CD4-positive, alpha-beta T cell (primary cell): ENCODE data around the gene KCNMB2. TPM values are rescaled to one million over a fixed set of nuclear protein-coding genes. Genes with fewer than 3 reads are reported as not detected.

Experiments used
- ATAC-seq: fragments of 200-7000 bp; cut with Tn5 transposase; one replicate; pipeline ENCODE4 v1.10.0; 2022; ENCODE audit warnings: mild to moderate bottlenecking; ENCODE audit not compliant: poor library complexity
- CTCF ChIA-PET: fragments of 350-600 bp; sonication (Branson Sonifier 250); formaldehyde crosslinking; loops from one replicate; lab custom pipeline; 2021; ENCODE audit warnings: antibody characterized with exemption, inconsistent platforms; lab: Charles Lee
- POLR2A ChIA-PET: fragments of 350-600 bp; sonication (Branson Sonifier 250); formaldehyde crosslinking; loops from one replicate; lab custom pipeline; 2021; ENCODE audit warnings: antibody characterized with exemption, inconsistent platforms; lab: Charles Lee
- DNase-seq, 14 experiments: peaks; one replicate each; pipeline ENCODE4 v3.0.0-alpha.2; 2013 to 2020; ENCODE audit warnings: mixed read lengths in 2 of 14
- H3K27ac ChIP-seq, 2 donors: one replicate each; pipeline versions ENCODE4 v1.5.1 to v1.7.0; 2013; ENCODE audit warnings: low read length in 2 of 2, low read depth in 1 of 2, mild to moderate bottlenecking in 1 of 2
- H3K27me3 ChIP-seq, 2 experiments: 1 replicate in 1 of 2; 2 replicates in 1 of 2; pipeline versions ENCODE4 v1.6.1 to v1.7.0; 2013; ENCODE audit warnings: low read length in 2 of 2, control low read depth in 1 of 2, mild to moderate bottlenecking in 1 of 2, moderate library complexity in 1 of 2; ENCODE audit not compliant: insufficient read depth in 2 of 2, control insufficient read depth in 1 of 2
- H3K36me3 ChIP-seq: one replicate; pipeline ENCODE4 v1.6.1; 2013; ENCODE audit warnings: low read length, control low read depth; ENCODE audit not compliant: insufficient read depth
- H3K4me1 ChIP-seq: one replicate; pipeline ENCODE4 v1.6.1; 2013; ENCODE audit warnings: low read length, control low read depth; ENCODE audit not compliant: insufficient read depth
- H3K4me3 ChIP-seq: one replicate; pipeline ENCODE4 v1.5.1; 2013; ENCODE audit warnings: mild to moderate bottlenecking, low read length, moderate library complexity
- H3K9me3 ChIP-seq, 2 experiments: 1 replicate in 1 of 2; 2 replicates in 1 of 2; pipeline versions ENCODE4 v1.6.1 to v1.7.0; 2013; ENCODE audit warnings: low read length in 2 of 2, mild to moderate bottlenecking in 2 of 2, control low read depth in 1 of 2, moderate library complexity in 1 of 2; ENCODE audit not compliant: control insufficient read depth in 1 of 2, insufficient read depth in 1 of 2
- H3K27ac Mint-ChIP-seq: one replicate; pipeline ENCODE4 v1.8.0; 2020; ENCODE audit warnings: mixed read lengths
- H3K27me3 Mint-ChIP-seq: one replicate; pipeline ENCODE4 v1.8.0; 2021; ENCODE audit warnings: mixed read lengths
- H3K36me3 Mint-ChIP-seq: one replicate; pipeline ENCODE4 v1.8.0; 2021; ENCODE audit warnings: low read depth, mixed read lengths
- H3K4me1 Mint-ChIP-seq: one replicate; pipeline ENCODE4 v1.8.0; 2021; ENCODE audit warnings: low read depth, mixed read lengths
- H3K4me3 Mint-ChIP-seq: one replicate; pipeline ENCODE4 v1.8.0; 2020; ENCODE audit warnings: mild to moderate bottlenecking, mixed read lengths
- H3K9me3 Mint-ChIP-seq: one replicate; pipeline ENCODE4 v1.8.0; 2020; ENCODE audit warnings: mixed read lengths
- CTCF ChIP-seq: fragments of 200-600 bp; IDR thresholded peaks from one replicate; pipeline ENCODE4 v1.8.0; 2022; ENCODE audit warnings: antibody characterized with exemption, mild to moderate bottlenecking
- intact Hi-C, 2 experiments: fragments of 100-400 bp; cut with DNase I in 1 of 2; cut with micrococcal nuclease in 1 of 2; formaldehyde crosslinking; loops; one replicate each; pipeline versions ENCODE4 v1.15.1 to v1.9.0; 2023 to 2025; cut with DNase I, micrococcal nuclease
- total RNA-seq, 174 experiments: library from RNA in 2 of 174; stranded (reverse) in 2 of 174; gene quantifications; one replicate each; pipeline ENCODE4 v1.2.3 and lab custom pipeline; 2021 to 2026

Gene KCNMB2
- total RNA-seq, 2 experiments from 2014 or later: not detected

GRCh38 chr3:178628037-178628436 is 91.8 kb downstream of the KCNMB2 start:
- Mint-ChIP-seq H3K4me1 (no peaks in the 10 kb centered on the region), H3K9me3 (no peaks in the 10 kb centered on the region), H3K27ac (no peak overlapping the region), H3K4me3 (no peak overlapping the region), H3K36me3 (no peaks in the 10 kb centered on the region), H3K27me3 (no peaks in the 10 kb centered on the region)
- intact Hi-C loops: no loop called here
- Histone ChIP-seq H3K36me3 (no peaks in the 10 kb centered on the region), H3K4me1 (no peaks in the 10 kb centered on the region), H3K27ac (no peak overlapping the region), H3K9me3 (peaks cover 0 to 12% of the 10 kb centered on the region in 2 experiments), H3K4me3 (no peak overlapping the region), H3K27me3 (no peaks in the 10 kb centered on the region)
- DNase-seq: no peak
- no peak for ATAC-seq
- CTCF ChIA-PET: no interaction called here
- no peak for TF ChIP-seq CTCF
- POLR2A ChIA-PET: no interaction called here

GRCh38 chr3:178629430-178630178 is 93.4 kb downstream of the KCNMB2 start:
- Mint-ChIP-seq H3K27me3 (no peaks in the 10 kb centered on the region), H3K9me3 (peaks cover 5% of the 10 kb centered on the region), H3K36me3 (no peaks in the 10 kb centered on the region), H3K27ac (no peak overlapping the region), H3K4me3 (no peak overlapping the region), H3K4me1 (no peaks in the 10 kb centered on the region)
- intact Hi-C loops: no loop called here
- Histone ChIP-seq H3K27me3 (no peaks in the 10 kb centered on the region), H3K4me3 (no peak overlapping the region), H3K4me1 (no peaks in the 10 kb centered on the region), H3K27ac (no peak overlapping the region), H3K9me3 (peaks cover 0 to 16% of the 10 kb centered on the region in 2 experiments), H3K36me3 (no peaks in the 10 kb centered on the region)
- TF ChIP-seq CTCF: no peak
- POLR2A ChIA-PET: no interaction called here
- DNase-seq (no peak), ATAC-seq (no peak)
- CTCF ChIA-PET: no interaction called here

DNA sequence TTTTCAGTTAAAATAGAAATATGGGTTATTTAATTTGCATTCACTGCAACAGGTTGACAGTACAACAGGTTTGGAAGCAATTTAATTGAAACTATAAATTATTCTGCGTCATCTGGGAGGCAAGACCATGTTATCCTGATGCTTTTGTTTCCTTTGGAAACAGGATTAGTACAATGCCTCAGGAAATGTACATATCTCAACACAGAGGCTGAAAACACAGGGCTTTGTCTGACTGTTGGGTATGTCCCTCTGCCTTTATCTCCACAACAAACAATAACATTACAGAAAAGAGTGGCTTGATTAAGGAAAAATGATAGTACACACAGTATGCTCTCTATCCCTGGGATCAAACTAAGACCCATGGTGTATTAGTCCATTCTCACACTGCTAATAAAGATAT is 95.7 kb downstream of the KCNMB2 start:
- ATAC-seq (no peak), DNase-seq (no peak)
- intact Hi-C loops: no loop called here
- Mint-ChIP-seq H3K27me3 (no peaks in the 10 kb centered on the region), H3K4me1 (no peaks in the 10 kb centered on the region), H3K9me3 (peaks cover 5% of the 10 kb centered on the region), H3K27ac (no peak overlapping the region), H3K36me3 (no peaks in the 10 kb centered on the region), H3K4me3 (no peak overlapping the region)
- CTCF ChIA-PET: no interaction called here
- H3K4me1 ChIP-seq: no peaks in the 10 kb centered on the region
- no peak overlapping the region for H3K27ac ChIP-seq
- no peaks in the 10 kb centered on the region for H3K27me3 ChIP-seq
- TF ChIP-seq CTCF: no peak
- POLR2A ChIA-PET: no interaction called here
- H3K36me3 ChIP-seq: no peaks in the 10 kb centered on the region
- H3K9me3 ChIP-seq: peaks cover 0 to 9% of the 10 kb centered on the region in 2 experiments
- no peak overlapping the region for H3K4me3 ChIP-seq
